Measurements from ENCODE around the gene ACP4.

DNA sequence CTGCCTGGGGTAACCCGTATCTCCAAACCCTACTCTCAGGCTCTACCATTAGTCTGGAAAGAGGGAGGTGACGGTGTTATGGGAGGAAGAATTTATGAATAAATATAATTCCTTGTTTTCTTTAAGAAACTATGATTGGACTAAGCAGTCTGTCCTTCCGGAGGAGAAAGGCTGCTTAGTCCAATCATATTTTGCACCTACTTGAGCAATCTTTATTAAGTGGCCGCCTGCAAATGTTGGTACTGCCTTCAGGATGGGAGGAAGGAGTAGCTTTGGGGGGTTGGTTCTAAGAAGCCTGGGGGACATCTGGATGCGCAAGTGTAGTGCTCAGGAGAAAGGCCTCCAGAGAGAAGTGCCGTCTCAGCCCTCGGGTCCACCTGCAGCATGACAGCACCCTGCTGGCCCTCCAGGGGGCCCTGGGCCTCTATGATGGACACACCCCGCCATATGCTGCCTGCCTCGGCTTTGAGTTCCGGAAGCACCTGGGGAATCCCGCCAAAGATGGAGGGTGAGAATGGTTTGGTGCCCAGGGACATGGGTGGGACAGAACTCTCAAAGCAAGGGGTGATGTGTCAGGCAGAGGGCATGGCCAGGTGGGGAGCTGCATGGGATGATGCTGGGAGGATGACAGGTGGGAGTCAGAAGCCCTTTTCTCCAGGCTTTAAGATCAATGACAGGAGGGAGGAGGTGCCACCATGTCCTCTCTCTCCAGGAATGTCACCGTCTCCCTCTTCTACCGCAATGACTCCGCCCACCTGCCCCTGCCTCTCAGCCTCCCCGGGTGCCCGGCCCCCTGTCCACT, 4.1 kb downstream of the ACP4 start:
- TF ChIP-seq CTCF (IDR thresholded peaks at IDR 0.05; ENCODE audit: poor library complexity) (no peak), EZH2 (IDR thresholded peaks at IDR 0.05; ENCODE audit: borderline replicate concordance) (no peak)

Data from hepatocyte (in vitro differentiated cells).